Activated CD8-positive, alpha-beta memory T cell treated with anti-CD3 and anti-CD28 coated beads for 1 hour (primary cell): ENCODE data around the gene KCNN4.

Experiments used
- DNase-seq, 2 donors: peaks; one replicate each; pipeline ENCODE4 v3.0.0-alpha.2; 2020; ENCODE audit warnings: low read depth in 1 of 2; ENCODE audit errors: extremely low read depth in 1 of 2

Gene KCNN4

DNA sequence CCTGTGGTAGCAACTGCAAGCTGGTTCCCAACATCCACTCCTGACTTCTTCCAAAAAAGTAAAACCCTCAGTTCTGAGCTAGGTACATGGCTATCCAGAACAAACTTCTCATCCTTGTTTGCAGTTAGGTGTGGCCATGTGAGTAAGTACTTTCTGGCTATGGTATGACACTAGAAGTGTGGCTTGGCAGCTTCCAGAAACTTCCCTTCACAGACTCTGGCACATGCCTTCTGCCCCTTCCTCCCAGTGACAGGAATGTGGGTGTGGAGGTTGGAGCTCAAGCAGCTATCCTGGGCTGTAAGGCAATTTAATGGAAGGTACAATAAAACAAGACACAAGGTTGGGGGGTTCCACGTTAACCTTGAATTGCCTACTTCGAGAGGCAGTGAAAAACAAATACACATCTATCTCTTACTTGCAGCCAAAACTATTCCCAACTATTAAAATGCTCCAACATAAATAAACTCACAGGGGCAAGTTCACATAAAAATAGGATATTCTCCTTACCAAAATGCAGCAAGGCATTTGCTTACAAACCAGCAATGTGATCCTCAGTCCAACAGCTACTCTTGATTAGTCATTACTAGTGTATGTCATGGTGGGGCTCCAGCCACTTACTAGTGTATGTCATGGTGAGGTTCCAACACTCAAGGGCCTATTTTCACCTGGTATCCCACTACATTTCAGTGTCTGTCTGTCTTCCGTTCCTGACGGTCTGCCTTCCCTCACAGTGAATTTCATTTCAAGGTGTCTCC, 29.1 kb downstream of the KCNN4 start:
- DNase-seq, result no peak

DNA sequence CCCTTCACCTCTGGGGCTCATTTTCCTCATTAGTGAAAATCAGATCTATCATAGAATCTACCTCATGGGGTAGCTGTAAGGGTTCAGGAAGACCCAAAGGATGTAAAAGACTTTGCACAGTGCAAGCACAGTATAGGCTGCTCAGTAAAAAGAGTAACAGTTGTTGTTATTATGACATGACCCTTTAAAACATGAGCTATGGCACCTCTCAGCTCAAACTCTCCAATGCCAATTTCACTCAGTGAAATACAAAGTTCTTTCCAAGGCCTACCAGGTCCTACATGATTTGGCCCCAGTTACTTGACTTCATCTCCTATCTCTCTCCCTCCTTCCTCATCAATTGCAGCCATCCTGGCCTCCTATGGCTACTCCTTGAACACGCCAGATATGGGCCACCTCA, 30.9 kb downstream of the KCNN4 start:
- DNase-seq, result no peak

GRCh38 chr19:43749152-43749551, 31.6 kb downstream of the KCNN4 start:
- no peak for DNase-seq

GRCh38 chr19:43748685-43749084, 32.1 kb downstream of the KCNN4 start:
- no peak for DNase-seq

GRCh38 chr19:43748205-43748594, 32.6 kb downstream of the KCNN4 start:
- DNase-seq, result no peak

- DNase-seq, result no peak
These were observed 33.1 kb downstream of the KCNN4 start for GRCh38 chr19:43747557-43748204.

GRCh38 chr19:43743059-43743458, 37.7 kb downstream of the KCNN4 start:
- no peak for DNase-seq

DNA sequence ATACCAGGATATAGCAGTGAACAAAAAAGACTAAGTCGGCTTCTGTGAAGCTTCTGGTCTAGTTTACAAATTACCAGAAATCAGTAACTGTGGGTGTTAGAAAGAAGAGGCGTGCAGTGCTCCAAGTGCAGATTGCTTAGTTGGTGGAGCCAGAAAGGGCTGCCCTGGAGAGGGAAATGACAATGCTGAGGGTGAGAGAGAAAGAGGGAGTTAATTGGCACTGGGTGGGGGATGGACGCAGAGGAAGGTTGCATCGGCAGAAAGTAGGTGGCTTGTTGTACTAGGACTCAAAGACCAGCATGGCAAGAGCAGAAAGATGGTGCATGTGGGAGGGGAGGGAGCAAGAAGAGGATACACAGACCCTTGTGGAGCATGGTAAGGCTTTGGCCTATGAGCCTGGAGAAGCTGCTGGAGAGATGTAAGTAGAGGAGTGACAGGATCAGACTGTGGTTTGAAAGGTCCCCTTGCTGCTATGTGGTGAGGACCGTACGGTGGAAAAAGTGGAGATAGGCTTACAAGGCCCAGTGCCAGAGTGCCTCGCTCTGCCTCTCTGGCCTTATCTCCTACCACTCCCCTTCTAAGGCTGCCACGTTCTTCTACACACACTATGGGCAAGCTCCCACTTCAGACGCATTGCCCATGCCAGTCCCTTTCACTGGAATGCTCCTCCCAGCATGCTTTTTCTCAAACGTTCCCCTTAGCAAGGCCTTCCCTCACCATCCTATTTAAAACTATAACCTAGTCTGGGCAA, 39.5 kb downstream of the KCNN4 start:
- no peak for DNase-seq

DNA sequence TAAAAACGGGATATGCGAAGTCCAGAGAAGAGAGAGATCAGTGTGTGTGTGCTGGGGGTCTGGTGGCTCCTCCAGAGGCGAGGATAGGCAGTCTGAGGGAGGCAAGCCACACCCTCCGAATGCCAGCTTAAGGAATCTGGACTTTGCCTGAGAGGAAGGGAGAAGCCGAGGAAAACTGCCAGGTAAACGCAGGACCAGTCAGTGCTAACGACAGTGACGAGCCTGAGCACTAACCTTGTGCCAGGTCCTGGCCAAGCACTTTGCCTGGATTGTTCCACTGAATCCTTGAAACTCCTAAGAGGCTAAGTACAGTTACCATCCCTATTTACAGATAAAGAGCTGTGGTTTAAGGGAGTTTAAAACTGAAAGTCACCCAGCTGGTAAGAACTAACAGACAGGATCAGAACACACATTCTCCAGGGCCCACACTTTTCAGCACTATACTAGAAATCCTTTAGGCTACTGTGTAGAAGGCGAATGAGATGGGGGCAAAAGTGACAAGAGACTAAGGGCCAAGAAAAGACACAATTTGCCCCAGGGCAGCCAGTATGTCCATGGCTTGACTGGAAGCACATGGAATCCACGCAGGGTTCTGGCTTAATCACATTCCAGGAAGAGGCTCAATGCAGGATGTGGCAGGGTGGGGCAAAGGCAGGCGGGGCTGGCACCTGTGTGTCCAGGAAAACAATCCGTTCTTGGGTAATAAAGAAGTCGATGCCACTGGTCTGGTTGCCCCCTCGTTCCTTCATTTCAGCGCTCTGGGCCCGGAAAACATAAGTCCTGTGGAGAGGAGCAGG, 41.1 kb downstream of the KCNN4 start:
- no peak for DNase-seq

DNA sequence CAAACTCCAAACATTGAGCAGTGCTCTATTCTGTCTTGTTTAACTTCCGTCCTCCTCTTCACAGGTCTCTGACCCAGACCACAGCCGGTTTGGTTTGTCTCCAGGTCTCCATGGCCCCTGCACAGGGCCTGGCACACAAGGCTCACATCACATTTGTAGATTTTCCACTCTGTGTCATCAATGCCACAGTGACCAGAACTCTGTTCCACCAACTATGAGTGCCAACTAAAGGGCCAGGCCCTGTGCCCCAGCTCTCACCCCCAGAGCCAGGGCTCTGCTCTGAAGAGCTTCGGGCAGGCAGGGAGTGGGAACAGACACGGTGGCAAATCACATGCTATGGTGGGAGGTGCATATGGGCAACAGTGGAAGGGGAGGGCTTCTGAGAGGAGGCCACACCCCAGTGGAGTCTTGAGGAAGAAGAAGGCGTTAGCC, 42.0 kb downstream of the KCNN4 start:
- no peak for DNase-seq

DNA sequence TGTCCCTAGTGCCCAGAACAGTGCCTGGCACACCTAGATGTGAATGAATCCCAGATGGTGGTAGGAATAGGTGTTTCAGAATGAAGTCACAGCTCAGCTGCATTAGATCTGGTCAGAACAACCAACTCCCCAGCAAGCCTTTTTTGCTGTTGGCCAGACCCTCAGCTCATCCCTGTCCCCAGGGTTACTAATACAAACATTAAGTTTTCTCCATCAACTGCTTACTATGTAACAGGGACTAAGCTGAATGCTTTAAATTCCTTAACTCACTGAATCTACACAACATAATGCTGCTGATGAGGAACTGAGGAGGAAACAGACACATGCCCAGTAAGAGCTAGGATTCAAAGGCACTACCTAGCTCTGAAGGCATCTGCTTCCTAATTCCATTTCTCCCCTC, 44.8 kb downstream of the KCNN4 start:
- no peak for DNase-seq

GRCh38 chr19:43735013-43735412, 45.8 kb downstream of the KCNN4 start:
- no peak for DNase-seq

GRCh38 chr19:43731846-43732245, 48.9 kb downstream of the KCNN4 start:
- no peak for DNase-seq

DNA sequence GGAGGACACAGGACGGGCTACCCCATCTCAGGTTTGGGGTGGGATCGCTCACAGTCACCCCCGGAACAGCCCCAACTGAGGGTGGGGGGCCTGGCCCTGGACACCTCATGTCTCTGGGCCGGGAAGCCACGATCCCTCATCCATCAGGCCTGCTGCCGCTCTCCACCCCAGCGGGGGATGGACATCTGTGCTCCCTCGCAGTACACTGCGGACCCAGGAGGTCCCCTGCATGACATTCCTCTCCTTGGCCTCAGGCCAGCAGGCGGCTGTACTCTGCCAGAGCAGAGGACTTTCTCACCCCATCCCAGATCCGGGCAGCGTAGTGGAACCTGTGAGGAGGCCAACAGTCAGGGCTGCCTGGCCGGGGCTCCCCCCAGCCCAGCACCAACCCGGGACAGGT, 49.4 kb downstream of the KCNN4 start:
- DNase-seq, result no peak

DNA sequence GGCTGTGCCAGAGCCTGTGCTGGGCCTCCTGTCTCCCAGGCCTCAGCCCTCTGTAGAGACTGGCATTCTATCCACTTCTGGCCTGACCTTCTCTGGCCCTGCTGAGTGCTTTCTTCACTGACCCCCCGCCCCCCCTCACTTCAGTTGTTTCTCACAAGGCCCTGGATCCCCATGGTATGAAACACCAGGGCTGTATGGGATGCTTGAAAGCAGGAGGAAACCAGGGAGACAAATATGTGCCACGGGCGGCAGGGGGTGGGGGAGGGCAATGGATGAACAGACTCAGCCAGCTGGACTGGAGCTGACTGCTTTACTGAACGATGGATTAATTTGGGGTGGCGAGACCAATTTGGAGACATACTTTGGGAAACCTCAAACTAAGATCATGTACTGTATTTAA, 50.9 kb downstream of the KCNN4 start:
- DNase-seq, result no peak

- no peak for DNase-seq
These were observed 53.2 kb downstream of the KCNN4 start for GRCh38 chr19:43727593-43727853.

DNA sequence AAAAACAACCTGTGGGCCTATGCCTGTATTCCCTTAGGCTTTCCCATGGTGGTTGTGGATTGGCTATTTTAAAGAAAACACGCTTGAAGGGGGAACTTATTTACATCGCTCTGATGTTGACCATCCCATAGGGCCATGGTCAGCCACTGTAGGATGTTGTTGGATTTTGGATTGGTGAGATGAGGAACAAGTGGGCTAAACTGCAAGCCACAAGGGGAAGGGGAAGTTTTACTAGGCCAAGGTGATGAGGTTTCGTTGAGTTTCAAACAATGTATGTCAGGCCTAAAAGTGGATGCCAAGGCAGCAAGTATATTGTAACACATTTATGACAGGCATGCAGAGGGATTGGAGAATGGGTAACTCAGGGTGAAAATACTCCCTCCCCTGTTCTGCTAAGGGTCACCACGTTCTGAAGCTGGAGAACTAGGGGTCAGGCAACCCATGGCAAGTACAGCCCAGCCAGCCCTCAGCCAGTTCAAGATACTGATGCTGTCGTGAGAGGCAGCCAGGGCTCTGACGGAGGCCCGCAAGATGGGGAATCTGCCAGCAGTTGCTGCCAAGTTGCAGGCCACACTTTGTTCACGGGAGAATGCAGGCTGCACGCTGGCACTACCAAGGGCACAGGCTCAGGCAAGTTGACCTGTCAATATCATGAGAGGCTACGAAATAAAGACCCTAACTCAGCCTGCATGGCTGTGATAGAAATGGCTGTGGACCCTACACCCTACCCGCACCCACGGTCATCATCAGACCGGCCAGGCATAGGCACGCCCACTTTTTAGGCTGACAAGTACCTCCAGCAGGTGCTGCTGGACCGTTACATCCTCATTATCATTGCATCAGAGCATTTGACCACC, 53.8 kb downstream of the KCNN4 start:
- no peak for DNase-seq

- DNase-seq, result no peak
These were observed 55.3 kb downstream of the KCNN4 start for GRCh38 chr19:43725468-43725867.

DNA sequence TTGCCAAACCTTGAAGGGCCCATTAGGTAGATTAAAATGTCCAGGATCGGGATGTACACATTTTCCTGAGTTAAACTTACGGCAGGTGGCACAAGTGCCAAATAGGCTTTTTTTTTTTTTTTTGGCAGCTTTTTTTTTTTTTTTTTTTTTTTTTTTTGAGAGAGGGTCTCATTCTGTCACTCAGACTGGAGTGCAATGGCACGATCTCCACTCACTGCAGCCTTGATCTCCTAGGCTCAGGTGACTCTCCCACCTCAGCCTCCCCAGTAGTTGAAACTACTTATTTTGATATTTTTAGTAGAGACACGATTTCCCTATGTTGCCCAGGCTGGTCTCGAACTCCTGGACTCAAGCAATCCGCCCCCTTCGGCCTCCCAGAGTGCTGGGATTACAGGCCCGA, 55.9 kb downstream of the KCNN4 start:
- no peak for DNase-seq

GRCh38 chr19:43723588-43723987, 57.2 kb downstream of the KCNN4 start:
- DNase-seq, result no peak
